Parathyroid adenoma (tissue), 2 donors: Measurements from ENCODE around the gene STBD1.
A peak's percentile ranks its signal among the peaks of the same experiment; 100 is the strongest.

Experiments used
- H2AFZ ChIP-seq: fragments of 300-600 bp; sonication (generic); one replicate; pipeline ENCODE4 v1.7.0; 2017; ENCODE audit warnings: antibody characterized with exemption, mild to moderate bottlenecking
- H3K27ac ChIP-seq: fragments of 300-600 bp; sonication (generic); one replicate; pipeline ENCODE4 v1.7.0; 2017
- H3K27me3 ChIP-seq: fragments of 300-600 bp; sonication (generic); one replicate; pipeline ENCODE4 v1.7.0; 2017; ENCODE audit warnings: low read length; ENCODE audit not compliant: control insufficient read depth, insufficient read depth
- H3K36me3 ChIP-seq: fragments of 300-600 bp; sonication (generic); one replicate; pipeline ENCODE4 v1.7.0; 2017; ENCODE audit warnings: low read length; ENCODE audit not compliant: control insufficient read depth, insufficient read depth
- H3K4me1 ChIP-seq: fragments of 300-600 bp; sonication (generic); one replicate; pipeline ENCODE4 v1.7.0; 2017; ENCODE audit warnings: control low read depth
- H3K4me2 ChIP-seq: fragments of 300-600 bp; sonication (generic); one replicate; pipeline ENCODE4 v1.7.0; 2017; ENCODE audit warnings: low read length
- H3K4me3 ChIP-seq: fragments of 300-600 bp; sonication (generic); one replicate; pipeline ENCODE4 v1.7.0; 2017; ENCODE audit warnings: low read depth, low read length
- H3K79me2 ChIP-seq: fragments of 300-600 bp; sonication (generic); one replicate; pipeline ENCODE4 v1.7.0; 2017; ENCODE audit warnings: control low read depth
- H3K9ac ChIP-seq: fragments of 300-600 bp; sonication (generic); one replicate; pipeline ENCODE4 v1.7.0; 2017; ENCODE audit warnings: mild to moderate bottlenecking
- H3K9me3 ChIP-seq: fragments of 300-600 bp; sonication (generic); one replicate; pipeline ENCODE4 v1.7.0; 2017; ENCODE audit warnings: low read length; ENCODE audit not compliant: control insufficient read depth
- CTCF ChIP-seq: fragments of 300-600 bp; sonication (generic); IDR thresholded peaks from one replicate; pipeline ENCODE4 v1.7.0; 2017; ENCODE audit warnings: antibody characterized with exemption, mild to moderate bottlenecking
- donor health status: primary hyperparathyroidism.

STBD1 gene

GRCh38 chr4:76305971-76306881, at the start of gene STBD1:
TSS of gene STBD1 (plus strand) at chr4:76306733. CDS start at chr4:76306770, 37 bp downstream.
- Histone ChIP-seq H3K27me3 (no peaks in the 10 kb centered on the region), H3K4me3 (peak within 1 kb of the TSS; percentile 80), H3K4me2 (peak within 1 kb of the TSS; percentile 95), H3K9ac (no peak within 1 kb of the TSS), H3K27ac (peak within 1 kb of the TSS; percentile 72), H3K9me3 (no peaks in the 10 kb centered on the region), H3K79me2 (no peaks in the 10 kb centered on the region), H3K4me1 (no peaks in the 10 kb centered on the region), H3K36me3 (no peaks in the 10 kb centered on the region), H2AFZ (peak within 1 kb of the TSS; percentile 91)
- TF ChIP-seq CTCF, result no peak

GRCh38 chr4:76256968-76257367, 49.6 kb upstream of the STBD1 start:
- Histone ChIP-seq H2AFZ (no peak overlapping the region), H3K9me3 (no peaks in the 10 kb centered on the region), H3K27me3 (no peaks in the 10 kb centered on the region), H3K36me3 (no peaks in the 10 kb centered on the region), H3K27ac (no peak overlapping the region), H3K9ac (no peak overlapping the region), H3K4me1 (no peaks in the 10 kb centered on the region), H3K79me2 (no peaks in the 10 kb centered on the region), H3K4me3 (no peak overlapping the region), H3K4me2 (no peak overlapping the region)
- TF ChIP-seq CTCF, result no peak

GRCh38 chr4:76257824-76258223, 48.7 kb upstream of the STBD1 start:
- no peak for TF ChIP-seq CTCF
- H3K36me3 ChIP-seq, result no peaks in the 10 kb centered on the region
- H3K27me3 ChIP-seq, result no peaks in the 10 kb centered on the region
- no peaks in the 10 kb centered on the region for H3K9me3 ChIP-seq
- no peaks in the 10 kb centered on the region for H3K4me1 ChIP-seq
- H3K4me2 ChIP-seq, result no peak overlapping the region
- H2AFZ ChIP-seq, result no peak overlapping the region
- no peak overlapping the region for H3K9ac ChIP-seq
- no peak overlapping the region for H3K4me3 ChIP-seq
- no peak overlapping the region for H3K27ac ChIP-seq
- no peaks in the 10 kb centered on the region for H3K79me2 ChIP-seq

GRCh38 chr4:76260571-76260970, 46.0 kb upstream of the STBD1 start:
- Histone ChIP-seq H3K79me2 (no peaks in the 10 kb centered on the region), H3K27ac (no peak overlapping the region), H3K36me3 (no peaks in the 10 kb centered on the region), H3K27me3 (no peaks in the 10 kb centered on the region), H3K4me1 (no peaks in the 10 kb centered on the region), H3K4me3 (no peak overlapping the region), H3K4me2 (no peak overlapping the region), H3K9ac (no peak overlapping the region), H2AFZ (no peak overlapping the region), H3K9me3 (no peaks in the 10 kb centered on the region)
- no peak for TF ChIP-seq CTCF
